Spleen (tissue), 7 donors: ENCODE measurements around the gene LRP11.

ENCODE experiments used
- CTCF ChIP-seq, 11 experiments: fragments of 200-600 bp in 7 of 11; fragments of 450-650 bp in 4 of 11; sonication (generic) in 4 of 11; IDR thresholded peaks in 8 of 11; conservative IDR thresholded peaks in 3 of 11; 1 replicate in 7 of 11; 2 replicates in 4 of 11; pipeline versions ENCODE4 v1.4.0 to v1.8.0; 2016 to 2021; ENCODE audit warnings: antibody characterized with exemption in 11 of 11, inconsistent platforms in 4 of 11, mild to moderate bottlenecking in 1 of 11
- POLR2A ChIP-seq, 3 donors: fragments of 450-650 bp; IDR thresholded peaks; one replicate each; pipeline ENCODE4 v1.5.1; 2017; ENCODE audit warnings: antibody characterized with exemption in 3 of 3, mild to moderate bottlenecking in 1 of 3
- donor health status: DM: no; HTN: no; CAD: no; lungs with moderate emphysema.
- donor health status: DM: no; HTN: no; CAD: no.
- donor health status: DM: no; HTN: no; CAD: no.

- no peak for TF ChIP-seq POLR2A (IDR thresholded peaks at IDR 0.05)
- TF ChIP-seq CTCF (IDR thresholded peaks at IDR 0.05 in 8 of 11, conservative IDR thresholded peaks at IDR 0.05 in 3 of 11): no peak
These were observed 17.1 kb upstream of the LRP11 start for GRCh38 chr6:149881066-149881766.
